NB4 (cell line): ENCODE data around the gene SKOR1.

Experiments used
- MYC ChIP-seq: IDR thresholded peaks from 2 replicates; pipeline ENCODE4 v1.6.1; 2011; ENCODE audit warnings: low read depth, low read length
- POLR2A ChIP-seq: IDR thresholded peaks from 2 replicates; pipeline ENCODE4 v1.6.1; 2011; ENCODE audit warnings: mild to moderate bottlenecking; ENCODE audit not compliant: insufficient read length; ENCODE audit errors: extremely low read depth
- TF ChIP-seq, protein P1 (sequence below): IDR thresholded peaks from one replicate; pipeline ENCODE4 v1.5.1; 2012; ENCODE audit warnings: low read depth, low read length
- TF ChIP-seq, protein P2 (sequence below): IDR thresholded peaks from 2 replicates; pipeline ENCODE4 v1.6.1; 2011; ENCODE audit warnings: low read depth, low read length

DNA sequence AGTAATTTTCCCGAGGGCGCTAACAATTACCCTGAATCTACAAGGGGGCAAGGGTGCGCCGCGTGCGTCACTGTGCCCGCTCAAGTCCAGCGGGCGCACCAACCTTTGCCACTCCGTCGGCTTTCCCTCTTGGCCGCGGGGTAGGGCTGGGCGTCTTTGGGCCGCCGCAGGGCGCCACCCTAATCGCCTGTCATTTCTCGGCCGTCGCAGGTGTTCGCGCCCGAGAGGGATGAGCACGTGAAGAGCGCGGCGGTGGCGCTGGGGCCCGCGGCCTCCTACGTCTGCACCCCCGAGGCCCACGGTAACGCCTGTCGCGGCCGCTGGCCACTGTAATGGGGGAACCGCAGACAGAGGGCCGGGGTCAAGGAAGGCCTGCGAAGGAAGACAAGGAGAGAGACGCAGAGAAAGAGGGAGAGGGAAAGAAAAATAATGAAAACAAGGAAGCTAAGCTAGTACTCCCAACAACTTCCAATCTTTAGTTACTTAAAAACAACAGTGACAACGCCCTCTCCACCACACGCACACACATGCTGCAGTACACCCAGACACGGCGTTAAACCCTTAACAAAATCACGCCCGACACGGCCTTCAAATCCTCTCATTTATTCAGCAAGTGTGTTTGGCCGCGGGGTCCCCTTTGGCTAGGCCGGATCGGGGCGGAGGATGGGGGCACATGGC, 3.8 kb downstream of the SKOR1 start:
- TF ChIP-seq, protein P1, sequence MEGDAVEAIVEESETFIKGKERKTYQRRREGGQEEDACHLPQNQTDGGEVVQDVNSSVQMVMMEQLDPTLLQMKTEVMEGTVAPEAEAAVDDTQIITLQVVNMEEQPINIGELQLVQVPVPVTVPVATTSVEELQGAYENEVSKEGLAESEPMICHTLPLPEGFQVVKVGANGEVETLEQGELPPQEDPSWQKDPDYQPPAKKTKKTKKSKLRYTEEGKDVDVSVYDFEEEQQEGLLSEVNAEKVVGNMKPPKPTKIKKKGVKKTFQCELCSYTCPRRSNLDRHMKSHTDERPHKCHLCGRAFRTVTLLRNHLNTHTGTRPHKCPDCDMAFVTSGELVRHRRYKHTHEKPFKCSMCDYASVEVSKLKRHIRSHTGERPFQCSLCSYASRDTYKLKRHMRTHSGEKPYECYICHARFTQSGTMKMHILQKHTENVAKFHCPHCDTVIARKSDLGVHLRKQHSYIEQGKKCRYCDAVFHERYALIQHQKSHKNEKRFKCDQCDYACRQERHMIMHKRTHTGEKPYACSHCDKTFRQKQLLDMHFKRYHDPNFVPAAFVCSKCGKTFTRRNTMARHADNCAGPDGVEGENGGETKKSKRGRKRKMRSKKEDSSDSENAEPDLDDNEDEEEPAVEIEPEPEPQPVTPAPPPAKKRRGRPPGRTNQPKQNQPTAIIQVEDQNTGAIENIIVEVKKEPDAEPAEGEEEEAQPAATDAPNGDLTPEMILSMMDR, result no peak
- TF ChIP-seq POLR2A (no peak), MYC (no peak)
- TF ChIP-seq, protein P2, sequence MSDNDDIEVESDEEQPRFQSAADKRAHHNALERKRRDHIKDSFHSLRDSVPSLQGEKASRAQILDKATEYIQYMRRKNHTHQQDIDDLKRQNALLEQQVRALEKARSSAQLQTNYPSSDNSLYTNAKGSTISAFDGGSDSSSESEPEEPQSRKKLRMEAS, result no peak
